Aorta (tissue), 4 donors: ENCODE results near the gene VIPAS39. TPM values are rescaled to one million over a fixed set of nuclear protein-coding genes. Genes with fewer than 3 reads are reported as not detected.

Experiments
- polyA plus RNA-seq, 2 donors: library from polyadenylated mRNA; stranded (reverse); fragments of 200-250 nt; gene quantifications; one replicate each; pipeline ENCODE4 v1.2.3, GENCODE V29; 2013
- total RNA-seq, 2 donors: library from RNA; stranded (reverse); fragmentation: NEBNext Ultra II Directional; extraction: Animal tissue kit (Norgen Biotek cat#: 25700); gene quantifications; one replicate each; pipeline ENCODE4 v1.2.1, GENCODE V29; 2021
- donor health status: healthy with polysubstance abuse.
- donor health status: Bipolar disorder and iron deficiency.
- donor health status: DM: no; HTN: no; CAD: no.
- donor health status: DM: yes; HTN: yes; CAD: no.

The VIPAS39 gene
- total and polyA plus RNA-seq, 4 donors, result 6.1 to 17.3 (median 15.2) TPM

Other genes starting within 250 kb of the VIPAS39 start
- not detected for gene NGB, start 186.4 kb downstream of the VIPAS39 start, total RNA-seq
- gene NGB, start 186.4 kb downstream of the VIPAS39 start, polyA plus RNA-seq, result not detected
- gene POMT2, start 136.7 kb downstream of the VIPAS39 start, total RNA-seq, result 10 to 100 TPM; 15.6 to 23.4 TPM
- 10 to 100 TPM in 1 of 2 donors, 1 to 10 TPM in 1; 3.1 to 20.3 TPM for gene POMT2, start 136.7 kb downstream of the VIPAS39 start, polyA plus RNA-seq
- gene GSTZ1, start 136.6 kb downstream of the VIPAS39 start, total RNA-seq, result 1 to 10 TPM; 5.8 to 8.6 TPM
- gene GSTZ1, start 136.6 kb downstream of the VIPAS39 start, polyA plus RNA-seq, result 10 to 100 TPM in 1 of 2 donors, 1 to 10 TPM in 1; 9.9 to 17.2 TPM
- 1 to 10 TPM; 8.0 to 9.4 TPM for gene TMED8, start 80.5 kb downstream of the VIPAS39 start, total RNA-seq
- 1 to 10 TPM; 2.5 to 4.0 TPM for gene TMED8, start 80.5 kb downstream of the VIPAS39 start, polyA plus RNA-seq
- under 1 TPM; 0.42 to 0.71 TPM for gene SAMD15, start 80.2 kb downstream of the VIPAS39 start, total RNA-seq
- 1 to 10 TPM in 1 of 2 donors, under 1 TPM in 1; 0.36 to 7.4 TPM for gene SAMD15, start 80.2 kb downstream of the VIPAS39 start, polyA plus RNA-seq
- gene NOXRED1, start 34.1 kb downstream of the VIPAS39 start, total RNA-seq, result 1 to 10 TPM in 1 of 2 donors, under 1 TPM in 1; 0.32 to 1.0 TPM
- gene NOXRED1, start 34.1 kb downstream of the VIPAS39 start, polyA plus RNA-seq, result under 1 TPM in 1 of 2 donors, not detected in 1; 0.13 TPM
- gene AHSA1, start 492 bp upstream of the VIPAS39 start, total RNA-seq, result 100 to 1,000 TPM in 1 of 2 donors, 10 to 100 TPM in 1; 66.5 to 110 TPM
- gene AHSA1, start 492 bp upstream of the VIPAS39 start, polyA plus RNA-seq, result 10 to 100 TPM; 77.2 to 93.7 TPM
- gene ISM2, start 41.2 kb upstream of the VIPAS39 start, total RNA-seq, result under 1 TPM in 1 of 2 donors, not detected in 1; 0.39 TPM
- not detected for gene ISM2, start 41.2 kb upstream of the VIPAS39 start, polyA plus RNA-seq
- 10 to 100 TPM; 37.8 to 45.4 TPM for gene SPTLC2, start 159.0 kb upstream of the VIPAS39 start, total RNA-seq
- gene SPTLC2, start 159.0 kb upstream of the VIPAS39 start, polyA plus RNA-seq, result 1 to 10 TPM; 2.3 to 3.1 TPM